ENCODE data around the gene PIN4.

Gene PIN4

GRCh38 chrX:72181178-72182125 lies at the start of gene PIN4:
Gene PIN4 (plus strand): TSS chrX:72181757. CDS start chrX:72181786, 29 bp downstream.
- no peak for TF ChIP-seq GATA1 (IDR thresholded peaks at IDR 0.05; ENCODE audit: low read depth, low read length)
- peak; percentile 75 for TF ChIP-seq POLR2A (IDR thresholded peaks at IDR 0.05; ENCODE audit: low read length)
- peak; percentile 93 to 97 for DNase-seq

- TF ChIP-seq POLR2A (IDR thresholded peaks at IDR 0.05; ENCODE audit: low read length): no peak
- TF ChIP-seq GATA1 (IDR thresholded peaks at IDR 0.05; ENCODE audit: low read depth, low read length): no peak
- no peak for DNase-seq
These were observed 49.1 kb upstream of the PIN4 start for GRCh38 chrX:72132456-72132855.

- no peak for TF ChIP-seq POLR2A (IDR thresholded peaks at IDR 0.05; ENCODE audit: low read length)
- no peak for TF ChIP-seq GATA1 (IDR thresholded peaks at IDR 0.05; ENCODE audit: low read depth, low read length)
- DNase-seq: no peak
These were observed 47.6 kb upstream of the PIN4 start for GRCh38 chrX:72133851-72134546.

- TF ChIP-seq GATA1 (IDR thresholded peaks at IDR 0.05; ENCODE audit: low read depth, low read length) (no peak), POLR2A (IDR thresholded peaks at IDR 0.05; ENCODE audit: low read length) (no peak)
- no peak for DNase-seq
These were observed 43.6 kb upstream of the PIN4 start for GRCh38 chrX:72137846-72138495.

- TF ChIP-seq GATA1 (IDR thresholded peaks at IDR 0.05; ENCODE audit: low read depth, low read length): no peak
- TF ChIP-seq POLR2A (IDR thresholded peaks at IDR 0.05; ENCODE audit: low read length): no peak
- DNase-seq: no peak
These were observed 42.0 kb upstream of the PIN4 start for GRCh38 chrX:72139538-72139937.

GRCh38 chrX:72141372-72142004 lies 40.1 kb upstream of the PIN4 start:
- no peak for DNase-seq

GRCh38 chrX:72142094-72142793 lies 39.3 kb upstream of the PIN4 start:
- no peak for TF ChIP-seq POLR2A (IDR thresholded peaks at IDR 0.05; ENCODE audit: low read length)
- DNase-seq: no peak

More at GRCh38 chrX:72141372-72142004, 40.1 kb upstream of the PIN4 start:
- TF ChIP-seq POLR2A (IDR thresholded peaks at IDR 0.05; ENCODE audit: low read length): no peak
- no peak for TF ChIP-seq GATA1 (IDR thresholded peaks at IDR 0.05; ENCODE audit: low read depth, low read length)

GRCh38 chrX:72142794-72143608 lies 38.6 kb upstream of the PIN4 start:
- DNase-seq: no peak
- TF ChIP-seq POLR2A (IDR thresholded peaks at IDR 0.05; ENCODE audit: low read length) (no peak), GATA1 (IDR thresholded peaks at IDR 0.05; ENCODE audit: low read depth, low read length) (no peak)

- DNase-seq: no peak
- TF ChIP-seq GATA1 (IDR thresholded peaks at IDR 0.05; ENCODE audit: low read depth, low read length): no peak
- TF ChIP-seq POLR2A (IDR thresholded peaks at IDR 0.05; ENCODE audit: low read length): no peak
These were observed 38.0 kb upstream of the PIN4 start for GRCh38 chrX:72143609-72143907.

- DNase-seq: no peak
- TF ChIP-seq GATA1 (IDR thresholded peaks at IDR 0.05; ENCODE audit: low read depth, low read length) (no peak), POLR2A (IDR thresholded peaks at IDR 0.05; ENCODE audit: low read length) (no peak)
These were observed 36.4 kb upstream of the PIN4 start for GRCh38 chrX:72145181-72145580.

- DNase-seq: no peak
- no peak for TF ChIP-seq POLR2A (IDR thresholded peaks at IDR 0.05; ENCODE audit: low read length)
- no peak for TF ChIP-seq GATA1 (IDR thresholded peaks at IDR 0.05; ENCODE audit: low read depth, low read length)
These were observed 35.0 kb upstream of the PIN4 start for GRCh38 chrX:72146527-72146926.

GRCh38 chrX:72158773-72159172 lies 22.8 kb upstream of the PIN4 start:
- no peak for DNase-seq
- TF ChIP-seq POLR2A (IDR thresholded peaks at IDR 0.05; ENCODE audit: low read length) (no peak), GATA1 (IDR thresholded peaks at IDR 0.05; ENCODE audit: low read depth, low read length) (no peak)
